DND-41 (cell line): ENCODE results near the gene DYNLT2.

Experiments
- CTCF ChIP-seq: IDR thresholded peaks from 2 replicates; pipeline ENCODE4 v1.5.1; 2012; ENCODE audit warnings: borderline replicate concordance, low read length, moderate library complexity, mild to moderate bottlenecking; ENCODE audit not compliant: poor library complexity, severe bottlenecking; ENCODE audit errors: extremely low read depth
- EZH2 ChIP-seq: IDR thresholded peaks from 3 replicates; pipeline ENCODE4 v1.6.1; 2012; ENCODE audit warnings: borderline replicate concordance, low read depth, mild to moderate bottlenecking, moderate library complexity, low read length, inconsistent platforms; ENCODE audit not compliant: severe bottlenecking

- TF ChIP-seq CTCF = no peak
- no peak for TF ChIP-seq EZH2
Measured at GRCh38 chr6:169766232-169766631, 14.9 kb upstream of the DYNLT2 start.
